Vagina (tissue), 2 donors: ENCODE data around the gene MT1M. TPM values are rescaled to one million over a fixed set of nuclear protein-coding genes. Genes with fewer than 3 reads are reported as not detected.

Source experiments
- DNase-seq, 2 donors: peaks; one replicate each; pipeline ENCODE4 v3.0.0-alpha.2; 2017; ENCODE audit errors: extremely low spot score in 2 of 2
- H3K27ac ChIP-seq: fragments of 200-600 bp; sonication (generic); one replicate; pipeline ENCODE4 v1.5.1; 2019
- H3K27me3 ChIP-seq: fragments of 200-600 bp; sonication (generic); one replicate; pipeline ENCODE4 v1.5.1; 2019
- H3K36me3 ChIP-seq, 2 donors: fragments of 200-600 bp; sonication (generic); one replicate each; pipeline ENCODE4 v1.5.1; 2017 to 2019
- H3K4me1 ChIP-seq: fragments of 200-600 bp; sonication (generic); one replicate; pipeline ENCODE4 v1.5.1; 2019
- H3K4me3 ChIP-seq, 2 donors: fragments of 200-600 bp; sonication (generic); 1 replicate in 1 of 2; 2 replicates in 1 of 2; pipeline ENCODE4 v1.5.1; 2016 to 2019
- H3K9me3 ChIP-seq: fragments of 200-600 bp; sonication (generic); one replicate; pipeline ENCODE4 v1.5.1; 2019
- POLR2A ChIP-seq, 2 donors: fragments of 450-650 bp; IDR thresholded peaks; one replicate each; pipeline ENCODE4 v1.6.1; 2017; ENCODE audit warnings: antibody characterized with exemption in 2 of 2, mild to moderate bottlenecking in 2 of 2, moderate library complexity in 2 of 2
- POLR2AphosphoS5 ChIP-seq, 2 donors: sonication (generic); formaldehyde crosslinking; IDR thresholded peaks; one replicate each; pipeline ENCODE4 v1.9.0; 2017; ENCODE audit warnings: antibody characterized with exemption in 2 of 2, mild to moderate bottlenecking in 2 of 2, low read depth in 1 of 2; ENCODE audit not compliant: insufficient read depth in 1 of 2
- intact Hi-C: fragments of 100-400 bp; cut with DNase I; formaldehyde crosslinking; loops from one replicate; pipeline ENCODE4 v1.15.1; 2023
- total RNA-seq: library from RNA; depleted of rRNA; stranded (reverse); fragments of >200 nt; gene quantifications from one replicate; pipeline ENCODE4 v1.2.3, GENCODE V29; 2016
- TF ChIP-seq, protein P1 (sequence below), 3 experiments: fragments of 450-650 bp in 2 of 3; fragments of 200-600 bp in 1 of 3; sonication (generic) in 1 of 3; IDR thresholded peaks; one replicate each; pipeline ENCODE4 v1.5.1; 2017 to 2019; ENCODE audit warnings: antibody characterized with exemption in 3 of 3, mild to moderate bottlenecking in 2 of 3, moderate library complexity in 2 of 3

The MT1M gene
- total RNA-seq, 1 donor from 2014 or later = 63.3 TPM

DNA sequence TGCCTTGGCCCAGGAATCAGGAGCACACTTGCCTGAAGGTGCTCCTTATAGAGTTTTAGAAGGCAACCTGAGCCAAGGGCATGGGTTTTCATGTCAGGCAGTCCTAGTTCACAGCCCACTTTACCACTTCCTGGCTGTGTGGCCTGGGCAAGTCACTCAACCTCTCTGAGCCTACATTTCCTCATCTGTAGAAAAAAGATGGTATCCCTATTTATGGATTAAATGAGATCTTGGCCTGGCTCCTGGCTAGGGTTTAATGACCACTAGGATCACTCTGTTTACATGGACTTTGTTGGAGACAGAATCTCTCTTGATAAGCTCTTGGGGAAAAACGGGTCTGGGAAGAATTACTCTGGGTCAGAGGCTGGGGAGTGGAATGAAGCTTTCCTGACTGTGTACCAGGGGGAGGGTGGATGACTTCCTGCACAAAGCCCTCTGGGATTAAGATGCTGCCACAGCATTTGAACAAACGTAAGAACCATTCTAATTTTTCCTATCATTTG lies 21.8 kb upstream of the MT1M start:
- TF ChIP-seq POLR2A (IDR thresholded peaks at IDR 0.05) (no peak), POLR2AphosphoS5 (IDR thresholded peaks at IDR 0.05; ENCODE audit: insufficient read depth in 1 of 2, low read depth in 1 of 2) (no peak)
- TF ChIP-seq, protein P1, sequence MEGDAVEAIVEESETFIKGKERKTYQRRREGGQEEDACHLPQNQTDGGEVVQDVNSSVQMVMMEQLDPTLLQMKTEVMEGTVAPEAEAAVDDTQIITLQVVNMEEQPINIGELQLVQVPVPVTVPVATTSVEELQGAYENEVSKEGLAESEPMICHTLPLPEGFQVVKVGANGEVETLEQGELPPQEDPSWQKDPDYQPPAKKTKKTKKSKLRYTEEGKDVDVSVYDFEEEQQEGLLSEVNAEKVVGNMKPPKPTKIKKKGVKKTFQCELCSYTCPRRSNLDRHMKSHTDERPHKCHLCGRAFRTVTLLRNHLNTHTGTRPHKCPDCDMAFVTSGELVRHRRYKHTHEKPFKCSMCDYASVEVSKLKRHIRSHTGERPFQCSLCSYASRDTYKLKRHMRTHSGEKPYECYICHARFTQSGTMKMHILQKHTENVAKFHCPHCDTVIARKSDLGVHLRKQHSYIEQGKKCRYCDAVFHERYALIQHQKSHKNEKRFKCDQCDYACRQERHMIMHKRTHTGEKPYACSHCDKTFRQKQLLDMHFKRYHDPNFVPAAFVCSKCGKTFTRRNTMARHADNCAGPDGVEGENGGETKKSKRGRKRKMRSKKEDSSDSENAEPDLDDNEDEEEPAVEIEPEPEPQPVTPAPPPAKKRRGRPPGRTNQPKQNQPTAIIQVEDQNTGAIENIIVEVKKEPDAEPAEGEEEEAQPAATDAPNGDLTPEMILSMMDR (IDR thresholded peaks at IDR 0.05) = no peak
- Histone ChIP-seq H3K4me1 (peaks cover 48% of the 10 kb centered on the region), H3K4me3 (peak overlapping the region; percentile 63 to 67)

GRCh38 chr16:56611281-56611833 lies 21.1 kb upstream of the MT1M start:
- Histone ChIP-seq H3K9me3 (no peaks in the 10 kb centered on the region), H3K4me1 (peaks cover 41% of the 10 kb centered on the region), H3K36me3 (no peaks in the 10 kb centered on the region), H3K27me3 (no peaks in the 10 kb centered on the region), H3K27ac (peak overlapping the region; percentile 83), H3K4me3 (peak overlapping the region in 1 of 2 donors; percentile 67)
- DNase-seq = no peak
- no peak for TF ChIP-seq POLR2AphosphoS5 (IDR thresholded peaks at IDR 0.05; ENCODE audit: insufficient read depth in 1 of 2, low read depth in 1 of 2)
- TF ChIP-seq, protein P1 (IDR thresholded peaks at IDR 0.05) = no peak
- no peak for TF ChIP-seq POLR2A (IDR thresholded peaks at IDR 0.05)
- intact Hi-C loops = loop anchor here (2.0 kb wide), 1 partner anchor 13 kb away; the partner anchor contains the start of gene MT1E

More for the DNA sequence above, 21.8 kb upstream of the MT1M start:
- intact Hi-C loops = loop anchor here (2.0 kb wide), 1 partner anchor 14 kb away; the partner anchor contains the start of gene MT1E
- Histone ChIP-seq H3K36me3 (no peaks in the 10 kb centered on the region), H3K9me3 (no peaks in the 10 kb centered on the region), H3K27me3 (no peaks in the 10 kb centered on the region), H3K27ac (peak overlapping the region; percentile 83)
- DNase-seq = no peak

DNA sequence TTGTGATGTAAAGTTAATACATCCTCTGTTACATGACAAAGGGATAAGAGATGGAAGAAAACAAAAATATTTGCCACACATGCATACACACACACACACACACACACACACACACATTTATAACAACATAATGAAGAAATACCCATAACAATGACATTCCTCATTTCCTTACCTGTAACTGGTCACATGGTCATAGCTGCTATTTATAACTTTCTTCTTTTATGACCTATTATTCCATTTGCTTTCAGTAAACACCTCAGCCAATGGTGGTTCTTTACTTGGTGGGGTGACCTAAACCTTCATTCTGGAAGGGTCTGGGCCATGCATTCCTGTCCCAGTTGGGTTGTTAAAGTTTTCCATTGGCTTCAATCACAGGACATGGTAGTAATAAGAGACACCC lies 18.8 kb upstream of the MT1M start:
- Histone ChIP-seq H3K36me3 (no peaks in the 10 kb centered on the region), H3K27me3 (no peaks in the 10 kb centered on the region), H3K27ac (no peak overlapping the region), H3K4me1 (peaks cover 41% of the 10 kb centered on the region), H3K9me3 (no peaks in the 10 kb centered on the region), H3K4me3 (no peak overlapping the region)
- TF ChIP-seq POLR2A (IDR thresholded peaks at IDR 0.05) (no peak), POLR2AphosphoS5 (IDR thresholded peaks at IDR 0.05; ENCODE audit: insufficient read depth in 1 of 2, low read depth in 1 of 2) (no peak)
- TF ChIP-seq, protein P1 (IDR thresholded peaks at IDR 0.05) = no peak
- intact Hi-C loops = no loop called here
- DNase-seq = no peak

DNA sequence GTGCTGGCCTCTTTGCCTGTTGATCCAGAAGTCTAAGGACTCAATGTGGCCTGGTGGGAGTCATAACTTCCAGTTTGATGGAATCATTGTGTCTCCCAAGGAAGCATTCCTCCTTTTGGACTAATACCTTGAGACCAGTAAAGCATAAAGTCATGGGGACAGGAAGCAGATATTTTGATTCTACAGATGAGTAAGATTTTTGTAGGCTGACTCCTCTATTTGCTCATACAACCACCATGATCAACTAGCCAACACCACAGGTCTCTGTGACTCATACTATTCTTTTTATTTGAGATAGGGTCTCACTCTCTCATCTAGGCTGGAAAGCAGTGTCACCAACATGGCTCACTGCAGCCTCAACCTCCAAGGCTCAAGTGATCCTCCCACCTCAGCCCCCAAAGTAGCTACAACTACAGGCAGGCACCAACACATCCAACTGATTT lies 17.9 kb upstream of the MT1M start:
- no peak for TF ChIP-seq POLR2AphosphoS5 (IDR thresholded peaks at IDR 0.05; ENCODE audit: insufficient read depth in 1 of 2, low read depth in 1 of 2)
- TF ChIP-seq POLR2A (IDR thresholded peaks at IDR 0.05) = no peak
- TF ChIP-seq, protein P1 (IDR thresholded peaks at IDR 0.05) = no peak
- DNase-seq = no peak
- no peak overlapping the region for H3K4me3 ChIP-seq
- no peak overlapping the region for H3K27ac ChIP-seq
- peaks cover 40% of the 10 kb centered on the region for H3K4me1 ChIP-seq
- H3K36me3 ChIP-seq = no peaks in the 10 kb centered on the region
- no peaks in the 10 kb centered on the region for H3K27me3 ChIP-seq
- intact Hi-C loops = no loop called here
- H3K9me3 ChIP-seq = no peaks in the 10 kb centered on the region

DNA sequence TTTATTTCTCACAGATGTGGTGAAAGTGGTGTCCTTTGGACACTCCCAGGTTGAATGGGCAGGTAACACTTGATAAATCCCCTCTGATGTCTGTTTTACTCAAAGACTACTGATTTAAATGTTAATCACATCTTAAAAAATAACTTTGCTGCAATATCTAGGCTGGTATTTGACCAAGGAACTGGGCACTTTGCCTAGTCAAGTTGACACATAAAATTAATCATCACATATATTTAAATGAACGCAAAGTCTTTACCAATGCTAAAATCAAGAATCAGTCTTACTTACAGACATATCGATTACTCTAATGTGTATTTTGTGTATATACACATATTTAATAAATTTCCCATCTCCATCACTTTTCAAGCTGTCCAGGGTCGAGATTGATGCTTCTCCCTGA lies 17.1 kb upstream of the MT1M start:
- Histone ChIP-seq H3K36me3 (no peaks in the 10 kb centered on the region), H3K4me1 (peaks cover 32% of the 10 kb centered on the region), H3K27me3 (no peaks in the 10 kb centered on the region), H3K9me3 (no peaks in the 10 kb centered on the region), H3K27ac (no peak overlapping the region), H3K4me3 (no peak overlapping the region)
- DNase-seq = no peak
- no peak for TF ChIP-seq POLR2AphosphoS5 (IDR thresholded peaks at IDR 0.05; ENCODE audit: insufficient read depth in 1 of 2, low read depth in 1 of 2)
- TF ChIP-seq, protein P1 (IDR thresholded peaks at IDR 0.05) = no peak
- no peak for TF ChIP-seq POLR2A (IDR thresholded peaks at IDR 0.05)
- intact Hi-C loops = no loop called here
